ACC112 (cell line): ENCODE results near the gene GDF15.

Experiments used
- H2AFZ ChIP-seq: fragments of 200-600 bp; sonication (generic); one replicate; pipeline ENCODE4 v1.6.0; 2017; ENCODE audit warnings: antibody characterized with exemption, low read length; ENCODE audit not compliant: unreplicated experiment
- H3K27ac ChIP-seq: fragments of 200-600 bp; sonication (generic); 2 replicates; pipeline ENCODE4 v1.5.1; 2014; ENCODE audit warnings: low read depth, mild to moderate bottlenecking, antibody characterized with exemption, low read length, moderate library complexity
- H3K27me3 ChIP-seq: fragments of 200-600 bp; sonication (generic); 2 replicates; pipeline ENCODE4 v1.6.1; 2014; ENCODE audit warnings: mild to moderate bottlenecking, antibody characterized with exemption, low read length, moderate library complexity, mixed read lengths; ENCODE audit not compliant: insufficient read depth
- H3K36me3 ChIP-seq: fragments of 200-600 bp; sonication (generic); 2 replicates; pipeline ENCODE4 v1.6.1; 2016; ENCODE audit warnings: mild to moderate bottlenecking, antibody characterized with exemption, low read length, moderate library complexity, mixed read lengths; ENCODE audit not compliant: insufficient read depth
- H3K4me1 ChIP-seq: fragments of 200-600 bp; sonication (generic); one replicate; pipeline ENCODE4 v1.6.1; 2016; ENCODE audit warnings: low read length, mixed read lengths; ENCODE audit not compliant: insufficient read depth, unreplicated experiment, control insufficient read depth
- H3K4me3 ChIP-seq: fragments of 200-600 bp; sonication (generic); 2 replicates; pipeline ENCODE4 v1.5.1; 2014; ENCODE audit warnings: mild to moderate bottlenecking, low read depth, low read length
- H3K79me2 ChIP-seq: fragments of 200-600 bp; sonication (generic); one replicate; pipeline ENCODE4 v1.6.0; 2016; ENCODE audit warnings: low read length; ENCODE audit not compliant: control insufficient read depth, unreplicated experiment, insufficient read depth

GDF15 gene

DNA sequence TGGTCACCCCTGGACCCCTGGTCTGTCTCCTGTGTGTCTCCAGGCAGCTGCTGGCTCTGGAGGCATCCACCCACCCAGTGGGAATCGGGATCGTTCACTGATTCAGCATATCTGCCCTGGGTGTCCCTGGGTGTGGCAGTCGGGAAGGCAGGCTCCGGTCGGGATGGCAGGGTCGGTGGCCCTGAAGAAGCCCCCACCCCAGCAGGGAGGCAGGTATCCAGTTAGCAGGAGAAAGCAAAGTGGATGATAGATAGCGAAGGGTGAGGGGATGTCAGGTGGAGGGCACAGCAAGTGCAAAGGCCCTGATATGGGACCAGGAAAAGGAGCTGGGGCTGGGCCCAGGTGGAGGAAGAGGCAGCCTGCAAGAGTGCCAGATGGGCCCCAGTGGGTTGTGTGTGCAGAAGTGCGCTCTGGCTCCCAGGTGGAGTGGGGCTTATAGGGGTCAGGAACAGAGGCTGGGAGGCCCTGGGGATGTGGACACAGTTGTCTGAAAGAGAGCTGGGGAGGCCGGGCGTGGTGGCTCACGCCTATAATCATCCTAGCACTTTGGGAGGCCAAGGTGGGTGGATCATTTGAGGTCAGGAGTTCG lies 35.5 kb downstream of the GDF15 start:
- peaks cover 31% of the 10 kb centered on the region for H3K79me2 ChIP-seq
- no peaks in the 10 kb centered on the region for H3K27me3 ChIP-seq
- peaks cover 31% of the 10 kb centered on the region for H3K4me1 ChIP-seq
- peak overlapping the region; percentile 87; the same call in 1 of the 2 replicates for H3K4me3 ChIP-seq
- H2AFZ ChIP-seq: no peak overlapping the region
- no peaks in the 10 kb centered on the region for H3K36me3 ChIP-seq
- H3K27ac ChIP-seq: no peak overlapping the region

DNA sequence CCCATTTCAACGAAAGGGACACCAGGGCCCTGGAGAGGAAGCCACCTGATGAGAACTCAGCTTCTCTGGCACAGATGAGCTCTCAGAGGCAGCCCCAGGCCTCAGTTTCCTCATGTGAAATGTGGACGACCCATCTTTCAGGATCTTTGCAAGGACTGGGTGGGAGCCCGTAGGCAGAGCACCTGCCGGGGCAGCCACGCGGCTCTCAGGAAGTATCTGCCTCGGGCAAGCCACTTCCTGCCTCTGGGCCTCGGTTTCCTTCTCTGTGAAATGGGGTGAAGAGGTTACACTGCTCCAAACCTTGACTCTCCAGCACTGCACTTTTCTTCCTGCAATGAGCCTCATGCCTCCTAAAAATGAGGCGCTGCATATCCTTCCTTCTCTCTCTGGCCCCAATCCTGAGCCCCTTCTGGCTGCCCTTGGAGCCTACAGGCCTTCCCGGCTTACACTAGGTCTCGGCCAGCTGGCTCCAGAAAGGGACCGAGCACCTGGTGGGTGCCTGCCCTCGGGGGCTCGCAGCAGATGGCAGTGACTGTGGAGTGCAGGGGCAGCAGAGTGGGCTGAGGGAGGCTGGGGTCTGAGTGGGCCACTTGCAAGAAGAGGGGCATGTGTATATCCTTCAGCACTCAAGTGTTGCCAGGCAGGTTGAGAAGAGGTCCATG lies 36.7 kb downstream of the GDF15 start:
- peaks cover 35% of the 10 kb centered on the region for H3K4me1 ChIP-seq
- no peak overlapping the region for H3K27ac ChIP-seq
- H3K4me3 ChIP-seq: no peak overlapping the region
- peaks cover 31% of the 10 kb centered on the region for H3K79me2 ChIP-seq
- H3K27me3 ChIP-seq: no peaks in the 10 kb centered on the region
- no peak overlapping the region for H2AFZ ChIP-seq
- no peaks in the 10 kb centered on the region for H3K36me3 ChIP-seq

- H3K27me3 ChIP-seq: no peaks in the 10 kb centered on the region
- H3K4me3 ChIP-seq: no peak overlapping the region
- peaks cover 27% of the 10 kb centered on the region for H3K4me1 ChIP-seq
- peaks cover 31% of the 10 kb centered on the region for H3K79me2 ChIP-seq
- no peaks in the 10 kb centered on the region for H3K36me3 ChIP-seq
- H2AFZ ChIP-seq: no peak overlapping the region
- H3K27ac ChIP-seq: no peak overlapping the region
Measured at GRCh38 chr19:18423258-18424020, 37.5 kb downstream of the GDF15 start.

DNA sequence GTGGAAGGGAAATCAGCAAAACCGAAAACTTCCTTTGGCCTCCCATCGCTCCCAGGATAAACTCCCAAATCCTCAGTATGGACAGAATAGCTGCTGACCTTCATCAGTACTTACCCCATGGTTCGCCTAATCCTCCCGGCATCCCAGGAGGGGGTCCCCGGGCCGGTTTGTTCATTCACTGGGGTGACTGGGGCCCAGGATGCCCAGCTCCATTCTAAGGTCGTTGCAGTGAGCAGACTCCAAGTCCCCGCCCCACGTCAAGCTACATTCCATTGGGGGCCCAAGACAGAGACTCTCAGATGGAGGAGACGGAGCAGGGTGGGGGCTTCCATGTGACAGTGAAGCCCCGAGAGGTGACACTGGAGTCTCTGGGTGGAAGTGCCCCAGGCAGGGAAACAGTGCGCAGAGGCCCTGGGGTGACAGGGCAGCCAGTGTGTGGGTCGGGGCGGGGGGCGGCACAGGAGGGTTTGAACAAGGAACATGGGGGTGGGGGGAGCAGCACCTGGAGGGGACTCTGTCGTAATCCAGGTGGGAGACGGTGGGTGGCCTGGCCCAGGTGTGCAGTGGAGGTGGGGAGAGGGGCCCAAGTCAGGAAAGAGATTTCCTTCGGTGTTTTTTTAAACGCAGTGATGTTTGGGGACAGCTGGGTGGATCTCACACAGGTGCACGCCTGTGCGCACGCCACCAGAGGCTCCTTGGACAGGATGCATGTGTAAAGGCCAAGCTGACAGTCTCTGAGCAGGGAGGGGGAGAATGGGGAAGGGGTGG lies 38.3 kb downstream of the GDF15 start:
- peaks cover 31% of the 10 kb centered on the region for H3K79me2 ChIP-seq
- peaks cover 23% of the 10 kb centered on the region for H3K4me1 ChIP-seq
- H3K4me3 ChIP-seq: no peak overlapping the region

GRCh38 chr19:18424890-18425514 lies 39.0 kb downstream of the GDF15 start:
- H3K4me3 ChIP-seq: no peak overlapping the region
- no peaks in the 10 kb centered on the region for H3K36me3 ChIP-seq
- H3K79me2 ChIP-seq: peaks cover 26% of the 10 kb centered on the region
- no peak overlapping the region for H2AFZ ChIP-seq
- no peak overlapping the region for H3K27ac ChIP-seq
- peaks cover 23% of the 10 kb centered on the region for H3K4me1 ChIP-seq
- no peaks in the 10 kb centered on the region for H3K27me3 ChIP-seq

More for the DNA sequence above, 38.3 kb downstream of the GDF15 start:
- Histone ChIP-seq H2AFZ (no peak overlapping the region), H3K36me3 (no peaks in the 10 kb centered on the region), H3K27ac (no peak overlapping the region), H3K27me3 (no peaks in the 10 kb centered on the region)

DNA sequence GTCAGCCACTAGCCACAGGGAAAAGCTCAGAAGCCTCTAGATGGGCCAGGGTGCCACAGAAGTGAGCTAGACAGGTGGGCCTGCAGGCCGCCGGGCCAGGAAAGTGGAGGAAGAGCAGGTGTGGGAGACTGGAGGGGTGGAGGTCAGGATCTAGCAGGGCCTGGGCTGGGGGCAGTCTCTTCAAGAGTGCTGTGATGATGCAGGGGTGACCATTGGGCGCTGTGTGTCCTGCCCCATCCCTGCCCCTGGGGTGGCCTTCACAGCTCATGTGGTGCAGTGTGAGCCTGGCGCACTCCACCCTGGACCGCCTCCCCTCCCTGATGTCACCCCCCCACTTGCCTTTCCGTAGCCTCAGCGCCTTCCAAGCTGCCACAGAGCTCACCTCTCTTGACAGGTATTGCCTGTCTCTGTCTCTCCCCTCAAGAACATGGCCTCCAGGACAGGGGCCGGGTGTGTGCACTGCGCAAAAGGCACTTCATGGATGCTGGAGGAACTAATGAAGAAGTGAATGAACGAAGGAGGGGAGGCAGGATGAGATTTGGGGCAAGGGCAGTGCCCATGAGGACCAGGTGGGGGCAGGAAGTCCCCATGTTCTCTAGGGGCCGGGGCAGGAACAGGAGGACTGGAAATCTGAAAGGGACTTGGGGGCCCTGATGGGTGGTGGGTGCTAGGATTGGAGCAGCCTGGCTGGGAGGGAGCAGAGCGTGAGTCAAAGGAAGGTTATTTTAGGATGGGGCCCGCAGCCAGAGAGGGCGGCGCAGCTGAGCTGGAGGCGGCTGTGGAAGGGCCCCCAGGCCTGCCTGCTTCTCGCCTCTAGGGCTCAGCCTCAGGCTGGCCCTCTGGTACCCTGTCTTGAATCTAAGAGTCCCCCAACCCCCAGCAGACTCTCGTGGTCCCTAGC lies 39.8 kb downstream of the GDF15 start:
- no peak overlapping the region for H2AFZ ChIP-seq
- peak overlapping the region; percentile 21; the same call in 1 of the 2 replicates for H3K4me3 ChIP-seq

GRCh38 chr19:18426416-18426767 lies 40.4 kb downstream of the GDF15 start:
- peak overlapping the region; percentile 21; the same call in 1 of the 2 replicates for H3K4me3 ChIP-seq
- H3K4me1 ChIP-seq: peaks cover 15% of the 10 kb centered on the region
- no peak overlapping the region for H3K27ac ChIP-seq
- no peak overlapping the region for H2AFZ ChIP-seq
- no peaks in the 10 kb centered on the region for H3K27me3 ChIP-seq
- H3K79me2 ChIP-seq: peaks cover 14% of the 10 kb centered on the region
- H3K36me3 ChIP-seq: no peaks in the 10 kb centered on the region

More for the DNA sequence above, 39.8 kb downstream of the GDF15 start:
- Histone ChIP-seq H3K4me1 (peaks cover 21% of the 10 kb centered on the region), H3K27ac (no peak overlapping the region), H3K79me2 (peaks cover 20% of the 10 kb centered on the region), H3K27me3 (no peaks in the 10 kb centered on the region), H3K36me3 (no peaks in the 10 kb centered on the region)

- no peak overlapping the region for H3K27ac ChIP-seq
- no peak overlapping the region for H3K4me3 ChIP-seq
- H3K79me2 ChIP-seq: peaks cover 9% of the 10 kb centered on the region
- H3K36me3 ChIP-seq: no peaks in the 10 kb centered on the region
- H3K27me3 ChIP-seq: no peaks in the 10 kb centered on the region
- peaks cover 12% of the 10 kb centered on the region for H3K4me1 ChIP-seq
- no peak overlapping the region for H2AFZ ChIP-seq
Measured at GRCh38 chr19:18427080-18427742, 41.3 kb downstream of the GDF15 start.

DNA sequence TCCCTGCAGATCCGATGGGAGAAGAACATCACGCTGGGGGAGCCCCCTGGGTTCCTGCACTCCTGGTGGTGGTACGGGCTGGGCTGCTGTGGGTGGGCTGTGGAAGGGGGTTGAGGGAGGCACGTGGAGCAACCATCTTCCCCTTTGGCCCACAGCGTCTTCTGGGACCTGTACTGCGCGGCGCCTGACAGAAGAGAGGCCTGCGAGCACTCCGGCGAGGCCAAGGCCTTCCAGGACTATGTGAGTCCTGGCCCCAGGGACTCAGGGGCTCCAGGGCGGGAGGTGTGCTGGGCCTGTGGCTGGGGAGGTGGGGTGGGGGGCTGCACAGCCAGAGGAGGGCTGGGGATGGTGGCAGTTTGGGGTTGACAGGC lies 41.8 kb downstream of the GDF15 start:
- Histone ChIP-seq H3K36me3 (no peaks in the 10 kb centered on the region), H3K4me3 (no peak overlapping the region), H3K27ac (no peak overlapping the region), H3K79me2 (peaks cover 6% of the 10 kb centered on the region), H3K4me1 (peaks cover 12% of the 10 kb centered on the region), H2AFZ (no peak overlapping the region), H3K27me3 (no peaks in the 10 kb centered on the region)
